Skin epidermis (tissue), 12 donors: ENCODE results near the gene ACVR1.
A peak's percentile ranks its signal among the peaks of the same experiment; 100 is the strongest.

ENCODE experiments used
- H3K27ac ChIP-seq, 21 experiments: fragments of 200-600 bp; sonication (generic) in 11 of 21; one replicate each; pipeline ENCODE4 v1.5.0; 2020; ENCODE audit warnings: mild to moderate bottlenecking in 3 of 21, inconsistent platforms in 2 of 21, moderate library complexity in 2 of 21
- H3K4me3 ChIP-seq, 7 experiments: fragments of 200-600 bp; sonication (generic) in 2 of 7; one replicate each; pipeline ENCODE4 v1.5.0; 2020; ENCODE audit warnings: inconsistent platforms in 2 of 7, mild to moderate bottlenecking in 2 of 7, moderate library complexity in 1 of 7

Gene ACVR1

GRCh38 chr2:157805519-157805918 lies 70.6 kb downstream of the ACVR1 start:
- H3K4me3 ChIP-seq, result no peak overlapping the region
- H3K27ac ChIP-seq, result no peak overlapping the region

- Histone ChIP-seq H3K27ac (no peak overlapping the region), H3K4me3 (no peak overlapping the region)
These were observed 71.8 kb downstream of the ACVR1 start for GRCh38 chr2:157804355-157804754.

- no peak overlapping the region for H3K27ac ChIP-seq
- no peak overlapping the region for H3K4me3 ChIP-seq
These were observed 72.2 kb downstream of the ACVR1 start for GRCh38 chr2:157803952-157804351.

GRCh38 chr2:157803476-157803875 lies 72.7 kb downstream of the ACVR1 start:
- Histone ChIP-seq H3K4me3 (no peak overlapping the region), H3K27ac (no peak overlapping the region)

DNA sequence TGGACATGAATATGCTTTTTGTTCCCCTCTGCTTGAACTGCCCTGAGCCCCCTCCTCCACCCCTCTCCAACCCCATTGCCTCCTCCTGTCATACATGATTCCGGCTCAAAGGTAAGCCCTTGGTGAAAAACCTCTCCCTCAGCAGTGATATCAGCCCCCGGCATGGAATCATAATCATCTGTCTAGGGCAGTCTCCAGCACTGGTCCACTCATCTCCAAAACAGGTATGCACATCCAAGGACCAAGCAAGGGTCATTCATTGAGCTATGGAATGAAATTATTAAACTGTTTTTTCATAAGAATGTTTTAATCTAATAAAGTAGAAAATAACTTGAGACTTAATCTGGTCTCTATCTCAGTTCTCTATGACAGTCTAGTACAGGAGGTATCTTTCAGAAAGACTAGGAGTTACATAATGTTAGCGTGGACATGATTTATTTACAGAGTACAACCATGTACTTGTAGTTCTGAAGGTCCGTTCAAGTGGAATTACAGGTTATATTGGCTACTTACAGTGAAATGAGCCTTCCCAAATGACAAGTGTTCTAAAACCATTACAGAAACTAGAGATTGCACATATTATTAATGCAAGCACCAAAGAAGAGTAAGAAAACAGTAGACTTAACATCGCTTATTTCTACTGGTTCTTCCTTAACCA lies 75.2 kb downstream of the ACVR1 start:
- Histone ChIP-seq H3K27ac (no peak overlapping the region), H3K4me3 (no peak overlapping the region)

DNA sequence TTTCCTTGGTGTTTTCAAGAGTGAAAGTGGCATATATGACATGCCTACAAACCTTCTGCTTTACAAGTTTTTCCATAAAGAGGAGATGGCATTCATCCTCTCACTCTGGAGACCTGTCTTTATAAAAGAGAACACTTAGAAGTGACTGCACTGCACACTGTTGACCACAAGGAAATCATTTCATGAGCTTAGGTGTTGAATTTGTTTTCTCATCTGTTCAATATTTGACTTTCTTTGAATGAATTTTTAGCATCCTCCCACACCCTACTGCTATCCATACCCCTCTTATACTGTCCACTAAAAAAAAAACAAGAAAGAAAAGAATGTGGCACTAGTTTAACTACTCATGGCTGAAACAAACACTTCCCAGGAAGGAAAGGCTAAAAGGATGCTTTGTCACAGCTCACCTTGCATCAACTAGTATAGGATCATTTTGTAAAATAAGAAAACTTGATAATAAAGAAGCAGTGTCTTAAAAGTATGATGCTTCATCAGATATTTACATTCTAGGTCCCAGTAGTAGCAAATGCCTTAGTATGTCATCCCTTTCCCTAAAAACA lies 83.0 kb downstream of the ACVR1 start:
- Histone ChIP-seq H3K27ac (no peak overlapping the region), H3K4me3 (no peak overlapping the region)

- Histone ChIP-seq H3K4me3 (no peak overlapping the region), H3K27ac (no peak overlapping the region)
These were observed 83.6 kb downstream of the ACVR1 start for GRCh38 chr2:157792335-157793052.

- peak overlapping the region in 3 of 21 experiments; percentile 10 to 32 (median 29) for H3K27ac ChIP-seq
- H3K4me3 ChIP-seq, result no peak overlapping the region
These were observed 85.3 kb downstream of the ACVR1 start for GRCh38 chr2:157790780-157791179.

DNA sequence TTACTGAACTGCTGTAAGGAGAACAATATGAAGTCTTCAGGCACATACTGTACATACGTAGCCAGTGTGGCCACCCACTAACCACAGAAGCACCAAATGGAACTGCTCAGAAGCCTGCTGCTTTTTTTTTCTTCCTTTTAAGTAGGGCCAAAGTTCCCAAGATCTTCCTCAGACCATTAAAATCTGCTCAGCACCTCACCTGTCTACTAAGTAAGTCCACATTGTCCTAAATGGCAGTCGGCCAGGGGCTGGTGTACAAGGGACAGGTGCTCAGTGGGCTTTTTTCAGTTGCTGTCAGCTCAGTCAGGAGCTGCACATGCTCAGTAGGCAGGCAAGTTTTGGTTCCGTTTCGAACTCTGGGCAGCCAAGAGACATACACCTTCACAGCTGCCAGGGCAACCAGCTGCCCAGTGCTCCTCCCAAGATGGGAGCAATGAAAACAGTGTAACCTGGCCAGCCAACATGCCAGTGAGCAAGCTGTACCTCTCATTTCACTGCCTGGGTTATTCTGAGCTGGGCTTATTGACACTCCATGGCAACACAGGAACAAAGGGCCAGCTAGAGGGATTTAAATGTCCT lies 86.1 kb downstream of the ACVR1 start:
- Histone ChIP-seq H3K27ac (peak overlapping the region in 12 of 21 experiments; percentile 18 to 61 (median 32)), H3K4me3 (no peak overlapping the region)

DNA sequence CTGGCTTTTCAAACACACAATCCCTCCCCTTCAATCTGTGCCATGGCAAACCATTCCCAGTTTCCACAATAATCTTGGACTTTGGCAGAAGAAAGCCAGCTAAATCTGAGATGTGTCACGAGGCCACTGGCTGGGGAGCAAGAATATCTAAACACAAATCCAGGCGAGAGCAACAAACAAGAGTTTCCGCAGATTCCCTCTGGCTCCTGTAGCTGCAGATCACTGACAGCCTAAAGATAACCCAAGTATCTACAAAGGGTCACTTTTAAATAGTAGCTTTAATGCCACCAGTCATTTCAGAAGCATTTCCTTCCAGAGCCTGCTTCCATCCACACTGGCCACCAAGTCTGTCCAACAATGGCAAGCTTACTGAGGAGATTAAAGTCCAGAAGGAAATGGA lies 86.9 kb downstream of the ACVR1 start:
- H3K4me3 ChIP-seq, result no peak overlapping the region
- peak overlapping the region in 11 of 21 experiments; percentile 1 to 58 (median 29) for H3K27ac ChIP-seq

DNA sequence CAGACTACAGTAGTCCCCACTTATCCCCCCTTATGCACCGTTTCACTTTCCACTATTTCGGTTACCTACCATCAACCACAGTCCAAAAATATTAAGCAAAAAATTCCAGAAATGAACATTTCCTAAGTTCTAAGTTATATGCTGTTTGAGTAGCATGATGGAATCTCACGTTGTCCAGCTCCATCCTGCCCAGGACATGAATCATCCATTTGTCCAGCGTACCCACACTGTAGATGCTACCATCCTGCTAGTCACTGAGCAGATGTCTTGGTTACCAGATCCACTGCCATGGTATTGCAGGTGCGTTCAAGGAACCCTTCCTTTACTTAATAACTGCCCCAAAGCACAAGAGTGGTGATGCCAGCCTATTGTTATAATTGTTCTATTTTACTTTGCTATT lies 87.9 kb downstream of the ACVR1 start:
- no peak overlapping the region for H3K27ac ChIP-seq
- H3K4me3 ChIP-seq, result no peak overlapping the region

DNA sequence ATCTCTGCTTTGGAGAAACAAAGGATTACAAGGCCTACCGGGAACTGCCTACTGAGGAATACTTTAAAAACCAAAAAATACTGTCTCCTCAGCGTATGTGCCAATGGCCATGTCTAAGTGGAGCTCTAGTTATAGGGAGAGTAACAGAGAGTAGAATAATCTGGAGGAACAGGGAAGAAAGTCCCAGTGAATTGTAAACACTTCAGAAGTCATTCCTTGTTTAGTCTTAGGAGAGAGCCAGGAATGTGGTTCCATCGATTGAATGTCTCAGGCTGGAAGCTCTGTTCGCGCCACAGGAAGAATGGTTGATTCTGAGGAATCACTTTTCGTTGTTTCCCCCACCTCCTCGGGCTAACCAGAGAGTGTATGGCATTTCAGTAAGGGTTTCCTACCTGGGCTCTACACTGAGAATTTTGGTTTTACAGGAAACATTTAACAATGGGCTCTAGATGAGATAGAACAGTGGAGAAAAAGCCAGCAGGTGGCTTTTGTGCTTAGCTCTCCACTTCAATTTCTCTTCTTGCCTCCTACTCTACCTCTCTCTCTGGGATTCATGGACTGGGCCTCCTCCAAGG lies 88.7 kb downstream of the ACVR1 start:
- Histone ChIP-seq H3K27ac (peak overlapping the region in 4 of 21 experiments; percentile 18 to 47 (median 40)), H3K4me3 (no peak overlapping the region)

DNA sequence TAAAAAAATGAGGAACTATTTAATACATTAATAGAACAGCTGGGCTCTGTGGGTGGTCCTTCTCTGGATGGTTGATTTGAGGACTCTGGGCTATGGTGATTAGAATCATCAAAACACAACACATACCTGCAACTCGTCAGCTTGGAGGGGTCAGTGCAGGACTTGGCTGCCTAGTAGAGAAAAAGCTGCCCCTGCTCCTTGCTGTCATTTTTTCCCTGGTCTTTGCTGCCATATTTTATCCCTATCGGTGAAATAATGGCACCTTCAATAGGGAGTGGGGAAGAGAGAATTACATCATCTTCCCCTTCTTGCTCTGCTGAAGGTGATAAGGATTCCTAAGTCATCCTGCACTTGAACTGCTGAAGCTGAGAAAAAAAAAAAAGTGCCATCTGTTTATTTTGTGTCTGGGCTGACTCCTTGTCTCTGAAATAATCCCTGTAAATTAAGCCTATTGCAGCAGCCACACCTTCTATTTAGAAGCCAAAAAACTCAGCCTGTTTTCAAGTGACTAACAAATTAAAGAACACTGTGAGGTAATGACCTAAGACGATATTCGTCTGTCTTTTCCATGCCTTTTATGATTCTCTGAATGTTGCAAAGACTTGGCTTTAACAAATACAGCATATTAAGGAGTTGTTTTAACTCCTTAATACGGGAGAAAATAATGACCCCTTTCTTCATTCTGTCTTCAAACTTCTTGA lies 89.3 kb downstream of the ACVR1 start:
- H3K4me3 ChIP-seq, result no peak overlapping the region
- H3K27ac ChIP-seq, result peak overlapping the region in 8 of 21 experiments; percentile 2 to 47 (median 32)

- peak overlapping the region in 10 of 21 experiments; percentile 2 to 74 (median 38) for H3K27ac ChIP-seq
These were observed 90.1 kb downstream of the ACVR1 start for GRCh38 chr2:157785866-157786662.

GRCh38 chr2:157785200-157785599 lies 90.9 kb downstream of the ACVR1 start:
- H3K27ac ChIP-seq, result peak overlapping the region in 11 of 21 experiments; percentile 1 to 74 (median 66)
- no peak overlapping the region for H3K4me3 ChIP-seq

More at GRCh38 chr2:157785866-157786662, 90.1 kb downstream of the ACVR1 start:
- H3K4me3 ChIP-seq, result no peak overlapping the region

DNA sequence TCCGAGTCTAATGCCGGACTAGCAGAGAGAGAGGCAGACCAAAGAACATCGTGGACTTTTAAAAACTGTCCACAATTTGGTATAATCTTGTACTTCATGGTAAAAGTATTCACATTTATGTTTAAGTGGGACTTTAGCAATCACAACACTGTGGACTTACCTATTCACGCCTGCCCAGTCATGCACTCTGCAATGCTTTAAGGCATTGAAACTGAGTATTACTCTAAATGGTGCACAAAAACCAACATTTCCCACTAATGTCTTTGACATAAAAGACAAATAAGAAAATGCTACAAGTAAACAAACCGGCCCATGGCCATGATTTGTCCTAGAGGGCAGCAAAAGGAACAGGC lies 91.3 kb downstream of the ACVR1 start:
- Histone ChIP-seq H3K27ac (peak overlapping the region in 17 of 21 experiments; percentile 31 to 74 (median 66)), H3K4me3 (peak overlapping the region in 1 of 7 experiments; percentile 11)

DNA sequence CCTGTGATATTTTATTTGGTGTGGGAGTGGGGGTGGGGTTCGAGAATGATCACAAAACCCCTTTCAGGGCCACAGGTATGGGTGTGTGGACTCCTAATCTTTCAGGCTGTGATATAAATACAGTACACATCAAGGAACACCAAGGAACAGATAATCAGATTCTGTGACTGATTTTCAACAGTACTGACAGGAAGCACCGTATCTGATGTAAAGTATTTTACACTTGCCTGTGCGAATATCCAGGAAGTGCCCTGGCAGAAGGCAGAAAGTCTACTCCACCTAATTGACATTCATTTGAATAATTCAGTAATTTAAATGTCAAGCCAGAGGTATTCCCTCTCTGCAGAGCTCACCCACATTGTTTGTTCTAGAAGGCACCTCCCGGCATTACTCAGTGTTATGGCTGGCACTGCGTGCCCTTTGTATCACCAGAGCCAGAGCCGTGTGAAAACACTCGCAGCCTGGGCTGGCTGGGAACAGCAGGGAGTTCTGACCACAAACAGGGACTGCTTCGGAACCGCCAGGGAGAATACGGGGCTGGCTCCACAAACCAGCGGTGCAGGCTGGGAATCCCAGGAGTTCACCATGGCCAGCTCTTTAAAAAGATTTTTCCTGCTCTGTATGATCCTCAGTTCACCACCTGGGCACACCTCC lies 91.8 kb downstream of the ACVR1 start:
- Histone ChIP-seq H3K4me3 (peak overlapping the region in 1 of 7 experiments; percentile 11), H3K27ac (peak overlapping the region in 19 of 21 experiments; percentile 7 to 74 (median 45))

GRCh38 chr2:157783245-157783644 lies 92.9 kb downstream of the ACVR1 start:
- H3K27ac ChIP-seq, result peak overlapping the region in 11 of 21 experiments; percentile 4 to 74 (median 43)

More at GRCh38 chr2:157783245-157783644, 92.9 kb downstream of the ACVR1 start:
- H3K4me3 ChIP-seq, result no peak overlapping the region
